ENCODE results near the gene EGFL7. TPM values are rescaled to one million over a fixed set of nuclear protein-coding genes. Genes with fewer than 3 reads are reported as not detected.

The EGFL7 gene
- total RNA-seq, 4 donors from 2014 or later, result 38.8 to 81.0 (median 56.4) TPM

DNA sequence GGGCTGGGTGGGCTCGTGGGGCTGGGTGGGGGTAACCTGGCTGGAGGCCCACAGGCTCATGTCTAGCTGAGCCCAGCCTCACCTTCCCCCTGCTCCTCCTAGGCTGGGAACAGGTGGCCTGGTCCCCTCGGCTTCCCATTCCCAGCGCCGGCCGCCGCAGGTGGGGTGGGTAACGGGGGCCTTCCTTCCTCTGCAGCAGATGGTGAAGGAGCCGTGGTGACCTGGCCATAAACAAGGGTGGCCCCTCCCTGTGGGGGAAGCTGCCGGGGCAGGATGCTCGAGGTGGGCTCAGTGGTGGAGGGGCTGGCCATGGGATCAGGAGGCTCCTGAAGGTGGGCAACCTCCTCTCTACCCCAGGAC, 41.0 kb upstream of the EGFL7 start:
- Histone ChIP-seq H3K4me1 (peaks cover 0 to 38% (median 18%) of the 10 kb centered on the region in 3 donors), H3K27me3 (no peaks in the 10 kb centered on the region), H3K36me3 (no peaks in the 10 kb centered on the region), H3K4me3 (no peak overlapping the region), H3K9me3 (no peaks in the 10 kb centered on the region), H3K27ac (no peak overlapping the region)
- TF ChIP-seq EP300 (IDR thresholded peaks at IDR 0.05) (no peak), POLR2A (IDR thresholded peaks at IDR 0.05) (no peak)
- TF ChIP-seq, protein P1, sequence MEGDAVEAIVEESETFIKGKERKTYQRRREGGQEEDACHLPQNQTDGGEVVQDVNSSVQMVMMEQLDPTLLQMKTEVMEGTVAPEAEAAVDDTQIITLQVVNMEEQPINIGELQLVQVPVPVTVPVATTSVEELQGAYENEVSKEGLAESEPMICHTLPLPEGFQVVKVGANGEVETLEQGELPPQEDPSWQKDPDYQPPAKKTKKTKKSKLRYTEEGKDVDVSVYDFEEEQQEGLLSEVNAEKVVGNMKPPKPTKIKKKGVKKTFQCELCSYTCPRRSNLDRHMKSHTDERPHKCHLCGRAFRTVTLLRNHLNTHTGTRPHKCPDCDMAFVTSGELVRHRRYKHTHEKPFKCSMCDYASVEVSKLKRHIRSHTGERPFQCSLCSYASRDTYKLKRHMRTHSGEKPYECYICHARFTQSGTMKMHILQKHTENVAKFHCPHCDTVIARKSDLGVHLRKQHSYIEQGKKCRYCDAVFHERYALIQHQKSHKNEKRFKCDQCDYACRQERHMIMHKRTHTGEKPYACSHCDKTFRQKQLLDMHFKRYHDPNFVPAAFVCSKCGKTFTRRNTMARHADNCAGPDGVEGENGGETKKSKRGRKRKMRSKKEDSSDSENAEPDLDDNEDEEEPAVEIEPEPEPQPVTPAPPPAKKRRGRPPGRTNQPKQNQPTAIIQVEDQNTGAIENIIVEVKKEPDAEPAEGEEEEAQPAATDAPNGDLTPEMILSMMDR (IDR thresholded peaks at IDR 0.05), result no peak
- no CpG with 5 or more reads among the region's 10 CpGs for whole genome bisulfite sequencing, 2 donors (ENCODE audit: low coverage in 1 of 2)
- ATAC-seq, result no peak

DNA sequence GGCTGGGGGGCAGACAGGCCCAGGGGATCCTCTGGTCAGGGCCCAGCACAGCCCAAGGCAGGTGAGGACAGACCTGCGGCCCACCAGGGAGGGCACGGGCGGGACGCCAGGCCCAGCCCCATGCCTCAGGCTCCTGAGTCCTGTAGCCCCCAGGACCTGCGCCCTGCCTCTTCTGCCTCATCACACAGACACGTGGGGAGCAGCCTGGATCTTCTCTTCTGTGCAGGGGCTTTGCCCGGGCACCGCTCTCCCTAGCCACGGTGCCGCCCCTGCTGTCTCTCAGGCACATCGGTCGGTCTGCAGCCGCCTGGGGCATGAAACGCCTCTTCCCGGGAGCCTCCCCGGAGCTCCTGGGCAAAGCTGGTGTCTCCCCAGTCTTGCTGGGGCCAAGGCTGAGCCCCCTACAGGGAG, 40.2 kb upstream of the EGFL7 start:
- H3K27ac ChIP-seq, result no peak overlapping the region
- WGBS, 2 donors (ENCODE audit: low coverage in 1 of 2), result no CpG with 5 or more reads among the region's 16 CpGs
- H3K36me3 ChIP-seq, result no peaks in the 10 kb centered on the region
- peaks cover 0 to 38% (median 18%) of the 10 kb centered on the region in 3 donors for H3K4me1 ChIP-seq
- H3K27me3 ChIP-seq, result no peaks in the 10 kb centered on the region
- no peak for ATAC-seq
- no peak overlapping the region for H3K4me3 ChIP-seq
- TF ChIP-seq, protein P1 (IDR thresholded peaks at IDR 0.05), result no peak
- TF ChIP-seq EP300 (IDR thresholded peaks at IDR 0.05) (no peak), POLR2A (IDR thresholded peaks at IDR 0.05) (no peak), POLR2AphosphoS5 (IDR thresholded peaks at IDR 0.05) (no peak)
- no peaks in the 10 kb centered on the region for H3K9me3 ChIP-seq

DNA sequence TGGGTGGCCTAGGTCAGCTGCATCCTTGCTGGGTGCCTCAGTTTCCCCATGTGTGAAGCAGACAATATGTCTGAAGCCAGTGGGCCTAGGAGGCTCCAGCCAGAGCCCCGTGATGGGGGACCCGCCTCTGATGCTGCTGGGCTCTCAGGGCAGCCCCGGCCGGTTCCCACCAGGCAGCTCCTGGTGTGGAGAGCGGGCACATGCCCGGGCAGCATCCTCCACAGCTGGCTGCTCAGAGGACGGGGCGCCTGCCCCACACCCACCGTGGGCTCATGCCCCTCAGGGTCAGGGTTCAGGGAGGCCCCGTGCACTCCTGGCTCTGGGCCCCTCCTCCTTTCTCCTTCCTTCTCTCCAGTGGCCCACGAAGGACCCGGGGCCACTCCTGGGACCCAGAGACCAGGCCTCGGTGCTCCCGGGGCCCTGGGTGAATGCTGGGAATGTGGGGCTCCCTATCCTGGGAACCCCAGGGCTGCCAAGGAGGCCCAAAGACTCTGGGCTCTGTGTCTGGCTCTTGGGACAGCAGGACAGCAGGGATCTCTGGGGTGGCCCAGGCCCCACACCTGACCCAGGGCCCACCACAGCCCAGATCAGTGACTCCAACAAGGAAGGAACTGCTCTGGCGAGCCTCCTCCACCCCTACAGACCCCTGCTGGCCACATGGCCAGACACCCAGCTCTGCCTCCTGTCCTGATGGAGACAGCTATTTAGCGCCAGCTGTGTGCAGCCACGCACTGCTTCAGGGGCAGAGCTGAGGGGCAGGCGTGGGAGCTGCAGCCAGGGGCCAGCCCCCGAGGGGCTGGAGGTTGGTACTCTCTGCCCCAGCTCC, 39.5 kb upstream of the EGFL7 start:
- H3K4me1 ChIP-seq, result peaks cover 0 to 38% (median 18%) of the 10 kb centered on the region in 3 donors
- 67% methylated on average over 1 of the region's 19 CpGs; no CpG with 5 or more reads in 1 of the 2 donors for WGBS, 2 donors (ENCODE audit: low coverage in 1 of 2)
- no peak overlapping the region for H3K27ac ChIP-seq

DNA sequence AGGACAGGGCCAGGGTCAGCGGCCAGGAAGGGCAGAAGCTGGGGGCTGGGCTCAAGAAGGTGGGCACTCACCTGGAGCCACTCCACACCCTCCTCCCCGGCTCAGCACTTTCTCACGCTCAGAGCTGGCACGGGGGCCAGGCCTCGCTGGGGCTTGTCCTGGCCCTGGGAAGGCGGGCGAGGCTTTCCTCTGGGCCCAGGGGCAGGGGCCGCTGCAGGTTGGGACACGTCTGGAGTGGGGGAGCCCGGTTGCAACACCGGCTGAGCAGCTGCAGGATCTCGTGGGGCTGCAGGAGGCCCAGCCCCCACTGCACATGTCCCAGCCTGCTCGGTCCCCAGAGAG, 38.9 kb upstream of the EGFL7 start:
- H3K27ac ChIP-seq, result no peak overlapping the region
- no peak for ATAC-seq
- no peaks in the 10 kb centered on the region for H3K36me3 ChIP-seq
- peaks cover 0 to 38% (median 18%) of the 10 kb centered on the region in 3 donors for H3K4me1 ChIP-seq
- no peak overlapping the region for H3K4me3 ChIP-seq
- H3K9me3 ChIP-seq, result no peaks in the 10 kb centered on the region
- no CpG with 5 or more reads among the region's 13 CpGs for WGBS, 2 donors (ENCODE audit: low coverage in 1 of 2)
- no peak for TF ChIP-seq POLR2A (IDR thresholded peaks at IDR 0.05)
- H3K27me3 ChIP-seq, result peaks cover 7% of the 10 kb centered on the region

More for the DNA sequence above, 39.5 kb upstream of the EGFL7 start:
- H3K9me3 ChIP-seq, result no peaks in the 10 kb centered on the region
- peaks cover under 1% of the 10 kb centered on the region for H3K27me3 ChIP-seq
- TF ChIP-seq POLR2A (IDR thresholded peaks at IDR 0.05), result no peak
- no peak for TF ChIP-seq POLR2AphosphoS5 (IDR thresholded peaks at IDR 0.05)
- no peak for TF ChIP-seq EP300 (IDR thresholded peaks at IDR 0.05)
- TF ChIP-seq, protein P1 (IDR thresholded peaks at IDR 0.05), result no peak
- ATAC-seq, result no peak
- H3K36me3 ChIP-seq, result no peaks in the 10 kb centered on the region
- H3K4me3 ChIP-seq, result no peak overlapping the region

DNA sequence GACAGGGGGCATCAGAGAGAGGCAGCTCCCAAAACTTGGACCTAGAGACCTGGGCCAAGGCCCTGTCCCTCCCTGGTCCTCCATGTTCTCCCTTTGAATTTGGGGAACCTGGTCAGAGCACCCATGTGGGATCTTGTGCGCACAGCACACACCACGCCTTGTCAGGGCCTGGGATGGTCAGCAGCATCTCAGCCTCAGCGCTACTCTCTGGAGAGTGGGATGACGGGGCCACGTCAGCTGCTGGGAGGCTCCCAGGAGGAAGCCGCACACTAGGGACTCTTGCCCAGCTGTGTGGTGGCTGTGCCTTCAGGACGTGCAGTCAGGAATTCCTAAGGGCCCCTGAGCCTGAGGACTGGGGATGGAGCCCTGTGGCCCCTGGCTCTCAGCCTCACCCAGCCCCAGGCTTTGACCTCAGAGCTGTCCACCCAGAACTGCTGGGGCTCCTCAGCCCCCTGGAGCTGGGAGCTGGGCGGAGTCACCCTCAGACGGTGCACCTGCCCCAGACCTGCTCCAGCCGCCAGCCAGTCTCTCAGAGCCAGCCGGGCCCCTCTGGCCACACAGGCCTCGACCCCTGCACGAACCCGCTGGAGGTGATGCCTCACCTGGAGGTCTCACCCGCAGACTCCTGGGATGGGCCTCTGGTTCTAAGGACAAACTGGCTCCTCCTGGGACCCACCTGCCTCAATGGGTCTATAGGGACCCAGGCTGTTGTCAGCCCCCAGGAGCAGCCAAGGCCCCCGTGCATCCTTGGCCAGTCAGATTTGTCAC, 38.3 kb upstream of the EGFL7 start:
- Histone ChIP-seq H3K27me3 (peaks cover 11% of the 10 kb centered on the region), H3K27ac (peak overlapping the region in 1 of 4 donors; percentile 43), H3K9me3 (no peaks in the 10 kb centered on the region), H3K4me3 (no peak overlapping the region), H3K4me1 (peaks cover 0 to 38% (median 18%) of the 10 kb centered on the region in 3 donors), H3K36me3 (no peaks in the 10 kb centered on the region)
- no peak for ATAC-seq
- no peak for TF ChIP-seq POLR2AphosphoS5 (IDR thresholded peaks at IDR 0.05)
- no peak for TF ChIP-seq POLR2A (IDR thresholded peaks at IDR 0.05)
- no peak for TF ChIP-seq EP300 (IDR thresholded peaks at IDR 0.05)
- TF ChIP-seq, protein P1 (IDR thresholded peaks at IDR 0.05), result no peak
- WGBS, 2 donors (ENCODE audit: low coverage in 1 of 2), result 40% methylated on average over 1 of the region's 16 CpGs; no CpG with 5 or more reads in 1 of the 2 donors

Measured in gastroesophageal sphincter (tissue), 4 donors.